ENCODE measurements around the gene UNKL. TPM values are rescaled to one million over a fixed set of nuclear protein-coding genes. Genes with fewer than 3 reads are reported as not detected.
A peak's percentile ranks its signal among the peaks of the same experiment; 100 is the strongest.

The UNKL gene
- total RNA-seq, 1 donor from 2014 or later, result 30.7 TPM

DNA sequence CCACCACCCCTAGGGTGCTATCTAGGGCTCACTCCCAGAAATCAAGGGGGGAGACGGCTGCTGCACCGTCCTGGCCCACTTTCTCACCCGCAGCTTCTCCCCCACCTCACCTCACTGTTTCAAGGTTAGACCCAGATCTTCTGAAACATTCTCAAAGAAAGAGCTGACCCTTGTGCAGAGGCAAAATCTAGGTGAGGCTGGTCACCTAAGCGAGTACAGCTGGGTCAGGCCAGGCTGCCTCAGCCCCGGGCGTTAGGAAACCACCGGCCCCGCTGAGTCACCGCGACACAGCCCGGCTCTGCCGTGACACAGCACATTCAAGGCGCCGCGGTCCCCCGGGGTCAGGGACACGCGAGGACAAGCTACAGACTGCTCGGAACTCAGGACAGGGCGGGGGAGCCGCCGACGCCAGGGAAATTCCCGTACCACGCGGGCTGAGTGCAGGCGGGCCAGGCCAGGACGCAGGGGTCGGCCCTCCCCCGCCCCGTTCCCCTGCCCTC, 35.6 kb downstream of the UNKL start:
- Mint-ChIP-seq H3K36me3 (ENCODE audit: unreplicated experiment) (no peaks in the 10 kb centered on the region), H3K9me3 (ENCODE audit: unreplicated experiment) (peaks cover 12% of the 10 kb centered on the region), H3K4me1 (ENCODE audit: low read depth, unreplicated experiment) (peaks cover 5% of the 10 kb centered on the region), H3K27ac (ENCODE audit: unreplicated experiment) (no peak overlapping the region), H3K27me3 (ENCODE audit: unreplicated experiment) (peaks cover 9% of the 10 kb centered on the region), H3K4me3 (ENCODE audit: unreplicated experiment) (peak overlapping the region; percentile 83)
- TF ChIP-seq CTCF (IDR thresholded peaks at IDR 0.05; ENCODE audit: partially characterized antibody, unreplicated experiment), result no peak
- DNase-seq, result peak; percentile 71

GRCh38 chr16:1378087-1378803, 36.3 kb downstream of the UNKL start:
- Mint-ChIP-seq H3K27ac (ENCODE audit: unreplicated experiment) (no peak overlapping the region), H3K27me3 (ENCODE audit: unreplicated experiment) (peaks cover 9% of the 10 kb centered on the region)
- no peak for DNase-seq

DNA sequence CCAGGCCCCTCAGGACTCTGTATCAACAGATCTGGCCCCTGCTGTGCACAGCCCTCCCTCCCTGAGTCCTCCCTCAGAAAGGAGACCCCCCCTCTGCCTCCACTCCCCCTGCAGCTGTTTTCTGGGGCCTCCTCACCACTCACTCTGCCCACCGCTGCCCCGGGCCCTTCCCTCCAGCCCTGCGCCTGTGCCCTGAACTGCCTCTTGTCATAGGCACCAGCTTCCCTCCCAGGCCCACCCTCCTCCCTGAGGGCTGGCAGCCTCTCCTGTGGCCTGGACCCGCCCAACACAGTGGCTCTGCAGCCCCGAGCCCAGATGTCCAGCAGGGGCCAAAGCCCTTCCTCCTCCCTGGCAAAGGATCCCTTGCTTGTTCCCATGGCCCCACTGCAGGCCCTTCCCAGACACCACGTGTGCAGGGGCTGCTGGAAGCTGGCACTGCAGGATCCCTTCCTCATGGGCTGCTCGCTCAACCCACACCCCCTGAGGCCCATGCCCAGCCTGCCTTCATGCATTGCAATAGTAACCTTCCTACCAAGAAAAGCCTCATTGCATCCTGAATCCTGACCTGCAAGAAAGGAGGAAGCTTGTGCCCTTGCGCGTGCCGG, 37.0 kb downstream of the UNKL start:
- Mint-ChIP-seq H3K36me3 (ENCODE audit: unreplicated experiment) (no peaks in the 10 kb centered on the region), H3K9me3 (ENCODE audit: unreplicated experiment) (peaks cover 10% of the 10 kb centered on the region), H3K4me1 (ENCODE audit: low read depth, unreplicated experiment) (peaks cover 5% of the 10 kb centered on the region), H3K27me3 (ENCODE audit: unreplicated experiment) (peaks cover 9% of the 10 kb centered on the region), H3K4me3 (ENCODE audit: unreplicated experiment) (no peak overlapping the region), H3K27ac (ENCODE audit: unreplicated experiment) (no peak overlapping the region)
- TF ChIP-seq CTCF (IDR thresholded peaks at IDR 0.05; ENCODE audit: partially characterized antibody, unreplicated experiment), result no peak
- DNase-seq, result no peak

More at GRCh38 chr16:1378087-1378803, 36.3 kb downstream of the UNKL start:
- no peaks in the 10 kb centered on the region for H3K36me3 Mint-ChIP-seq (ENCODE audit: unreplicated experiment)
- no peak for TF ChIP-seq CTCF (IDR thresholded peaks at IDR 0.05; ENCODE audit: partially characterized antibody, unreplicated experiment)
- H3K4me3 Mint-ChIP-seq (ENCODE audit: unreplicated experiment), result peak overlapping the region; percentile 83
- H3K4me1 Mint-ChIP-seq (ENCODE audit: low read depth, unreplicated experiment), result peaks cover 5% of the 10 kb centered on the region
- H3K9me3 Mint-ChIP-seq (ENCODE audit: unreplicated experiment), result peaks cover 12% of the 10 kb centered on the region

- H3K27me3 Mint-ChIP-seq (ENCODE audit: unreplicated experiment), result peaks cover 11% of the 10 kb centered on the region
- H3K4me1 Mint-ChIP-seq (ENCODE audit: low read depth, unreplicated experiment), result peaks cover 5% of the 10 kb centered on the region
- H3K4me3 Mint-ChIP-seq (ENCODE audit: unreplicated experiment), result no peak overlapping the region
- TF ChIP-seq CTCF (IDR thresholded peaks at IDR 0.05; ENCODE audit: partially characterized antibody, unreplicated experiment), result no peak
- H3K9me3 Mint-ChIP-seq (ENCODE audit: unreplicated experiment), result peaks cover 10% of the 10 kb centered on the region
- no peak overlapping the region for H3K27ac Mint-ChIP-seq (ENCODE audit: unreplicated experiment)
- DNase-seq, result no peak
- no peaks in the 10 kb centered on the region for H3K36me3 Mint-ChIP-seq (ENCODE audit: unreplicated experiment)
These were observed 38.6 kb downstream of the UNKL start for GRCh38 chr16:1375741-1376410.
